ENCODE measurements around the gene SLC36A2. TPM values are rescaled to one million over a fixed set of nuclear protein-coding genes. Genes with fewer than 3 reads are reported as not detected.

SLC36A2 gene
- total RNA-seq, 1 donor from 2014 or later = 0.14 TPM

GRCh38 chr5:151283120-151283825 is 64.1 kb downstream of the SLC36A2 start:
- no peak for DNase-seq (ENCODE audit: low spot score)

- no peak for DNase-seq (ENCODE audit: low spot score)
Observed at GRCh38 chr5:151281001-151281639, 66.2 kb downstream of the SLC36A2 start.

- no peak for DNase-seq (ENCODE audit: low spot score)
Observed at GRCh38 chr5:151280443-151280842, 66.9 kb downstream of the SLC36A2 start.

- DNase-seq (ENCODE audit: low spot score) = no peak
Observed at GRCh38 chr5:151278845-151279244, 68.5 kb downstream of the SLC36A2 start.

- no peak for DNase-seq (ENCODE audit: low spot score)
Observed at GRCh38 chr5:151275803-151276202, 71.6 kb downstream of the SLC36A2 start.

GRCh38 chr5:151274666-151275065 is 72.7 kb downstream of the SLC36A2 start:
- DNase-seq (ENCODE audit: low spot score) = peak; percentile 48

- DNase-seq (ENCODE audit: low spot score) = no peak
Observed at GRCh38 chr5:151271336-151271735, 76.0 kb downstream of the SLC36A2 start.

GRCh38 chr5:151270599-151270998 is 76.8 kb downstream of the SLC36A2 start:
- no peak for DNase-seq (ENCODE audit: low spot score)

GRCh38 chr5:151267491-151268260 is 79.7 kb downstream of the SLC36A2 start:
- DNase-seq (ENCODE audit: low spot score) = no peak

Other genes starting within 250 kb of the SLC36A2 start
- gene ANXA6, start 189.8 kb downstream of the SLC36A2 start, total RNA-seq = 153 TPM
- 36.0 TPM for gene CCDC69, start 123.5 kb downstream of the SLC36A2 start, total RNA-seq
- gene GM2A, start 94.4 kb downstream of the SLC36A2 start, total RNA-seq = 38.1 TPM
- not detected for gene SLC36A3, start 43.8 kb downstream of the SLC36A2 start, total RNA-seq
- gene SLC36A1, start 100.0 kb upstream of the SLC36A2 start, total RNA-seq = 24.0 TPM
- 0.03 TPM for gene FAT2, start 243.8 kb upstream of the SLC36A2 start, total RNA-seq

Measured in mucosa of gallbladder (tissue), 1 donor.